BJ (cell line): ENCODE data around the gene ST6GALNAC1. TPM values are rescaled to one million over a fixed set of nuclear protein-coding genes. Genes with fewer than 3 reads are reported as not detected.

ENCODE experiments used
- CTCF ChIA-PET: fragments of 350-600 bp; formaldehyde crosslinking; extraction: SDS; loops from one replicate; lab custom pipeline; 2021; ENCODE audit warnings: antibody characterized with exemption, inconsistent platforms; lab: Yijun Ruan, JAX
- POLR2A ChIA-PET: fragments of 300-600 bp; sonication (Branson Sonifier 250); formaldehyde crosslinking; extraction: SDS; loops from one replicate; lab custom pipeline; 2021; ENCODE audit warnings: antibody characterized with exemption; lab: Charles Lee
- DNase-seq: peaks from one replicate; pipeline ENCODE4 v3.0.0-alpha.2; 2011; ENCODE audit warnings: low read depth
- H3K27me3 ChIP-seq: 2 replicates; pipeline ENCODE4 v1.6.0; 2011; ENCODE audit warnings: low read length; ENCODE audit not compliant: control insufficient read depth, insufficient read depth
- H3K36me3 ChIP-seq: 2 replicates; pipeline ENCODE4 v1.5.1; 2011; ENCODE audit warnings: low read length; ENCODE audit not compliant: control insufficient read depth, insufficient read depth
- H3K4me3 ChIP-seq: 2 replicates; pipeline ENCODE4 v1.5.1; 2011; ENCODE audit warnings: low read depth, mild to moderate bottlenecking, control low read depth, low read length
- CTCF ChIP-seq: IDR thresholded peaks from 2 replicates; pipeline ENCODE4 v1.5.1; 2011; ENCODE audit warnings: low read depth, mild to moderate bottlenecking, control low read depth, inconsistent platforms, low read length, moderate library complexity; ENCODE audit not compliant: insufficient read depth
- polyA plus RNA-seq: library from polyadenylated mRNA; depleted of rRNA; stranded (reverse); fragments of >200 nt; gene quantifications from 2 replicates; pipeline ENCODE4 v1.2.3, GENCODE V29; 2011

ST6GALNAC1 gene
- polyA plus RNA-seq, 1 experiment: not detected

DNA sequence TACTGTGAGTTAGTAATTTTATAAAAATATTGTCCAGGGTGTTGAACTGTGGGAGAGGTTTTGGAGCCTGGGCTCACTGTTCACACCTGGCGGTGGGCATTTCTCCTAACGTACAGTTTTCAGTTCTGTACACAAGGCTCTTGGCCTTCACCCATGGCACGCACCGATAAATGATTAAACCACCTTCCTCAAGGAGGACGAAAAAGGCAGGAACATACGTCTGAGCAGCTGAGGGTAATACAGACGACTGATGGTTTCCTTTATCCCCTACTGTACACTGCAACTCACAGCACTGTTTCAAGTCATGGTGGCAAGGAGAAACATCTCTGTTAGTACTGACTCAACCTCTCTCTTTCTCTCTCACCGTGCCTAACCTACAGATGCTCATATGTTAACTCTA lies 1.4 kb upstream of the ST6GALNAC1 start:
- Histone ChIP-seq H3K27me3 (peaks cover 9% of the 10 kb centered on the region), H3K4me3 (no peak overlapping the region), H3K36me3 (no peaks in the 10 kb centered on the region)
- CTCF ChIA-PET: no interaction called here
- TF ChIP-seq CTCF: no peak
- DNase-seq: no peak
- POLR2A ChIA-PET: no interaction called here

- ChIA-PET CTCF (no interaction called here), POLR2A (no interaction called here)
- no peak for DNase-seq
- H3K4me3 ChIP-seq: no peak overlapping the region
- no peaks in the 10 kb centered on the region for H3K36me3 ChIP-seq
- peaks cover 8% of the 10 kb centered on the region for H3K27me3 ChIP-seq
- no peak for TF ChIP-seq CTCF
These were observed 563 bp downstream of the ST6GALNAC1 start for GRCh38 chr17:76642994-76643393.

- Histone ChIP-seq H3K4me3 (no peak overlapping the region), H3K36me3 (no peaks in the 10 kb centered on the region), H3K27me3 (peaks cover 8% of the 10 kb centered on the region)
- ChIA-PET POLR2A (no interaction called here), CTCF (interaction anchor here (1.1 to 1.2 kb wide), 2 partner anchors 18 to 119 kb away, joined by 3 read pairs; no protein-coding TSS in a partner anchor)
- no peak for TF ChIP-seq CTCF
- no peak for DNase-seq
These were observed 1.5 kb downstream of the ST6GALNAC1 start for GRCh38 chr17:76642032-76642561.

GRCh38 chr17:76641501-76641900 lies 2.1 kb downstream of the ST6GALNAC1 start:
- Histone ChIP-seq H3K36me3 (no peaks in the 10 kb centered on the region), H3K4me3 (no peak overlapping the region), H3K27me3 (peaks cover 8% of the 10 kb centered on the region)
- DNase-seq: no peak
- CTCF ChIA-PET: interaction anchor here (0.6 to 1.2 kb wide), 3 partner anchors 18 to 1683 kb away, joined by 3 read pairs; no protein-coding TSS in a partner anchor
- no peak for TF ChIP-seq CTCF
- POLR2A ChIA-PET: no interaction called here

DNA sequence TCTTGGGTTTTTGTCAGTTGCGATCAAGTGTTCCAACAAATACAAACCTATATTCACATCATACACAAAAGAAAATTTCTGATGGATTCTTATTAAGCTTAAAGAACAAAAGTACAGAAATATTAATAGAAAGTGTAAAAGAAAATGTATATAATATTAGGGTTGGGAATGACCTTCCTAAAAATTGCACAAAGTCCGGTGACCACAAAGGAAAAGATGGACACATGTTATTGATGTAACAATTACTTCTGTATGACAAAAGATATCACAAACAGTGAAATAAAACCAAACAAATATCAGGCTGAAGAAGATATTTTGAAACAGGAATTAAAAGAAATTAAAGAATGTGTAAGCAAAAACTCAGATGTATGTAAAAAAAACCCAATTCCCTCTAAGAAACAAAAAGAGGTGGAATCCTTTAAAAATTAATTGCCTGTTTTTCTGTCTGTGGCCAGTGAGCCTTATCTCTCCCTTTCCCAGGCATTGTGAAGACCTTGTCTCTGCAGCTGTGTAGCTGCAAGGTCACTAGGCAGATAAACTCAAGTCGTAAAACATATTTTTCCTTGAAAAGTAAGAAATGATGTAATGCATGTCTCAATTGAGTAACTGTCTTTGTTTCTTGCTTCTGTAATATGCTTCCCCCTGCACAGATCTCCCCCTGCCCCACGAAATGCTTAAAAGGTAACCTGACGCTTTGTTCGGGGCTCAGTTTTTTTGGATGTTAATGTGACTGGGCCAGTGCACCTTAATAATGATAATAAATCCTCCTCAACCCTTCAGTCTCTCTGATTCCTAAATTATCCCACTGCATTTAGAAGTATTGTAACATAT lies 2.8 kb downstream of the ST6GALNAC1 start:
- no peak for DNase-seq
- ChIA-PET CTCF (interaction anchor here (0.6 to 1.2 kb wide), 3 partner anchors 17 to 1682 kb away, joined by 3 to 5 read pairs (median 3); no protein-coding TSS in a partner anchor), POLR2A (no interaction called here)
- peaks cover 6% of the 10 kb centered on the region for H3K27me3 ChIP-seq
- TF ChIP-seq CTCF: no peak
- no peak overlapping the region for H3K4me3 ChIP-seq
- no peaks in the 10 kb centered on the region for H3K36me3 ChIP-seq
